CD4-positive, alpha-beta memory T cell (primary cell): ENCODE data around the gene CARS1. TPM values are rescaled to one million over a fixed set of nuclear protein-coding genes. Genes with fewer than 3 reads are reported as not detected.
A peak's percentile ranks its signal among the peaks of the same experiment; 100 is the strongest.

ENCODE experiments used
- CTCF ChIA-PET: fragments of 350-600 bp; sonication (Branson Sonifier 250); formaldehyde crosslinking; loops from one replicate; lab custom pipeline; 2021; ENCODE audit warnings: inconsistent platforms; ENCODE audit not compliant: partially characterized antibody; lab: Charles Lee
- POLR2A ChIA-PET: fragments of 350-600 bp; sonication (Branson Sonifier 250); formaldehyde crosslinking; loops from one replicate; lab custom pipeline; 2021; ENCODE audit not compliant: partially characterized antibody; lab: Charles Lee
- DNase-seq, 5 donors: peaks; one replicate each; pipeline versions ENCODE4 v3.0.0 to v3.0.0-alpha.2; 2020 to 2022; ENCODE audit warnings: mixed read lengths in 1 of 5
- H3K27ac ChIP-seq: one replicate; pipeline ENCODE4 v1.7.0; 2013; ENCODE audit warnings: low read depth, low read length
- H3K27me3 ChIP-seq: 2 replicates; pipeline ENCODE4 v1.7.0; 2013; ENCODE audit warnings: mild to moderate bottlenecking, low read length, moderate library complexity; ENCODE audit not compliant: insufficient read depth
- H3K36me3 ChIP-seq: 2 replicates; pipeline ENCODE4 v1.7.0; 2013; ENCODE audit warnings: mild to moderate bottlenecking, low read length, moderate library complexity; ENCODE audit not compliant: insufficient read depth
- H3K4me1 ChIP-seq: 2 replicates; pipeline ENCODE4 v1.7.0; 2013; ENCODE audit warnings: mild to moderate bottlenecking, low read length, moderate library complexity; ENCODE audit not compliant: insufficient read depth
- H3K4me3 ChIP-seq, 2 donors: one replicate each; pipeline ENCODE4 v1.7.0; 2013; ENCODE audit warnings: low read length in 2 of 2, mild to moderate bottlenecking in 1 of 2
- H3K9me3 ChIP-seq, 2 donors: one replicate each; pipeline ENCODE4 v1.7.0; 2013; ENCODE audit warnings: low read length in 2 of 2, control low read depth in 1 of 2; ENCODE audit not compliant: control insufficient read depth in 1 of 2
- H3K27ac Mint-ChIP-seq, 7 donors: one replicate each; pipeline ENCODE4 v1.8.0; 2020 to 2021; ENCODE audit warnings: mixed read lengths in 7 of 7, mild to moderate bottlenecking in 6 of 7, inconsistent platforms in 3 of 7, moderate library complexity in 3 of 7
- H3K27me3 Mint-ChIP-seq, 2 donors: one replicate each; pipeline ENCODE4 v1.8.0; 2020 to 2021; ENCODE audit warnings: mixed read lengths in 2 of 2
- H3K36me3 Mint-ChIP-seq, 2 donors: one replicate each; pipeline ENCODE4 v1.8.0; 2020 to 2021; ENCODE audit warnings: mixed read lengths in 2 of 2, inconsistent platforms in 1 of 2, mild to moderate bottlenecking in 1 of 2
- H3K4me1 Mint-ChIP-seq, 4 donors: one replicate each; pipeline ENCODE4 v1.8.0; 2020 to 2021; ENCODE audit warnings: mixed read lengths in 4 of 4, mild to moderate bottlenecking in 1 of 4
- H3K4me3 Mint-ChIP-seq, 8 donors: one replicate each; pipeline ENCODE4 v1.8.0; 2020 to 2021; ENCODE audit warnings: mixed read lengths in 8 of 8, mild to moderate bottlenecking in 7 of 8, moderate library complexity in 6 of 8, inconsistent platforms in 3 of 8
- H3K9me3 Mint-ChIP-seq, 8 donors: one replicate each; pipeline ENCODE4 v1.8.0; 2020 to 2021; ENCODE audit warnings: mixed read lengths in 8 of 8, mild to moderate bottlenecking in 5 of 8, inconsistent platforms in 3 of 8, moderate library complexity in 1 of 8
- intact Hi-C: fragments of 100-400 bp; cut with micrococcal nuclease; formaldehyde crosslinking; loops from one replicate; pipeline ENCODE4 v1.15.1; 2023
- polyA plus RNA-seq, 2 donors: library from polyadenylated mRNA; unstranded; fragments of 300-500 nt; fragmentation: Illumina TruSeq; gene quantifications; one replicate each; pipeline ENCODE4 v1.2.3, GENCODE V29; 2021
- total RNA-seq, 2 experiments: library from RNA; stranded (reverse); gene quantifications; one replicate each; pipeline ENCODE4 v1.2.3, GENCODE V29; 2021

Gene CARS1
- total and polyA plus RNA-seq, 4 experiments from 2014 or later: 37.1 to 80.3 (median 57.1) TPM

DNA sequence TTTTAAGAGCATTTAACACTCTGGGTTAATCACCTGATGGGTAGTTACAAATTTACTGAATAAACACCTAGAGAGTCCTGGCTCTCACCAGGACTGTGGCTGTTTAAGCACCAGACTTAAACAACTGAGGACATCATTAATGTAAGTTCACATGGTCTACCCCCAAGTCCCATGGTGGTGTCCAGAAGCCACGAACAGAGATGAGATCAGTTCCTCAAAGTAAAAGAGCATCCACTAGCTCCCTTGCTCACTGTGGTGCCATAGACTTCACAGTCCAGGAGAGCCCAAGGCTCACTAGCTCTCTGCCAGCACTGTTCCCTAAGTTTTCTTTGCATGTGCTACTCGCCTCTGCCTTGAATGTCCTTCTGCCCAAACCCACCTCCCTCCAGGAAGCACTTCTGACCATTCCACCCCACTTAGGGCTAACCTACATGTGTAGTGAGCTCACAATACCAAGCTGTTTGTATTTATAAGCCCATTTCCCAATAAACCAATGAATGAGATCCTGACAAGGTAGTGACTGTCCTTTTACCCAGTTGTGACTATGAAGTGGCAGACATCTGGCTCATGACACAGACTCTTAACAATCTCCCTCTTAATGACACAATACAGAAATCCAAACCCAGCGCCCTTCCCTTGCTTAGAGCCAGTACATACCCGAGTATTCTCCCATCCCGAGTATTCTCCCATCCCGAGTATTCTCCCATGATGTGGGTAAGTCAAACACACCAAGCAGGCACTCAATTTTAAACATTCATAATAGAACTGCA, 80.7 kb downstream of the CARS1 start:
- no peaks in the 10 kb centered on the region for H3K9me3 Mint-ChIP-seq
- H3K27ac Mint-ChIP-seq: peak overlapping the region in 5 of 7 donors; percentile 8 to 88 (median 72)
- Histone ChIP-seq H3K4me1 (peaks cover 19% of the 10 kb centered on the region), H3K9me3 (no peaks in the 10 kb centered on the region), H3K27ac (no peak overlapping the region), H3K27me3 (no peaks in the 10 kb centered on the region), H3K4me3 (no peak overlapping the region), H3K36me3 (peaks cover 68% of the 10 kb centered on the region)
- peak overlapping the region in 1 of 8 donors; percentile 58 for H3K4me3 Mint-ChIP-seq
- peaks cover 19 to 51% (median 36%) of the 10 kb centered on the region in 4 donors for H3K4me1 Mint-ChIP-seq
- no peaks in the 10 kb centered on the region for H3K27me3 Mint-ChIP-seq
- intact Hi-C loops: no loop called here
- CTCF ChIA-PET: interaction anchor here (0.9 to 3.7 kb wide), 13 partner anchors 10 to 443 kb away, joined by 3 to 49 read pairs (median 7); no protein-coding TSS in a partner anchor
- DNase-seq: no peak
- H3K36me3 Mint-ChIP-seq: peaks cover 36 to 72% of the 10 kb centered on the region in 2 donors
- POLR2A ChIA-PET: interaction anchor here (0.7 to 2.4 kb wide), 7 partner anchors 10 to 115 kb away, joined by 3 to 18 read pairs (median 4); no protein-coding TSS in a partner anchor

DNA sequence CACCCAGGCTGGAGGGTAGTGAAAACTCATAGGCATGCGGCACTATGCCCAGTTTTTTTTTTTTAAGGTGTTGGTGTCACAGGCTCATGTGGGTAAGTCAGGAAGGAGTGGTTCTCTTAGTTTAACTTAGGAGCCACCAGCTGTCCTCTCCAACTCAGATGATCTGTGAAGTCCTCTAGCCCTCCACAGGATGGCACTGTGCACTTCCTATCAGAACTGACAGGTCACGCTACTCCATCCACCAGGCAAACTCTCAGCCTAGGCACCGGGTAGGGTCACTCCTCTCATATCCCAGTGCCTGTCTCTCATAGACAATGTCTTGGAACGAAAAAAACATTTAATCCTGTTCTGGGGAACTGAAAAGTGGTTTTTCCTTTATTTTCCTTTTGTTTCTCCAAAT, 81.6 kb downstream of the CARS1 start:
- Histone ChIP-seq H3K9me3 (no peaks in the 10 kb centered on the region), H3K27ac (no peak overlapping the region), H3K36me3 (peaks cover 76% of the 10 kb centered on the region), H3K27me3 (no peaks in the 10 kb centered on the region), H3K4me1 (peaks cover 12% of the 10 kb centered on the region), H3K4me3 (no peak overlapping the region)
- ChIA-PET POLR2A (interaction anchor here (1.5 to 2.4 kb wide), 6 partner anchors 13 to 116 kb away, joined by 3 to 18 read pairs (median 6); no protein-coding TSS in a partner anchor), CTCF (interaction anchor here (0.9 to 3.7 kb wide), 17 partner anchors 10 to 442 kb away, joined by 3 to 49 read pairs (median 5); partner anchors contain the start of gene PHLDA2)
- no peaks in the 10 kb centered on the region for H3K9me3 Mint-ChIP-seq
- H3K4me3 Mint-ChIP-seq: no peak overlapping the region
- H3K36me3 Mint-ChIP-seq: peaks cover 45 to 80% of the 10 kb centered on the region in 2 donors
- H3K27me3 Mint-ChIP-seq: no peaks in the 10 kb centered on the region
- intact Hi-C loops: loop anchor here (1.0 kb wide), 3 partner anchors 17 to 116 kb away; partner anchors contain the start of gene NAP1L4
- peaks cover 21 to 44% (median 36%) of the 10 kb centered on the region in 4 donors for H3K4me1 Mint-ChIP-seq
- H3K27ac Mint-ChIP-seq: peak overlapping the region in 3 of 7 donors; percentile 30 to 69 (median 51)
- peak; percentile 47 to 63 (median 49) for DNase-seq

DNA sequence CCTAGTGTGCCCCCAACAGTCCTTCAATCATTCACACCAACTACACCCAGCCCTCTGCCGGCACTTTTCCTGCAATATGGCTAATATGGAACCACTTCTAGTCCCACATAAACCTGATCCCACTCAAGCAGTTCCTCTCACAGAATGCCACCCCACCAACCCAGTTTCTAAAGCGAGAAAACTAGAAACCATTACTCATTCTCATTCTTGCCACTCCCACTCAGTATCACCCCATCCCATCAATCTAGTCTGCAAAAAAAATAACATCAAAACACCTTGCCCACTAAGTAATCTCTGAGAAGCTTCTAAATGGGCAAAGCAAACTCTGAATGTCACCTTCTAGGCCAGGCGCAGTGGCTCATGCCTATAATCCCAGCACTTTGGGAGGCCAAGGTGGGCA, 83.0 kb downstream of the CARS1 start:
- no peak overlapping the region for H3K4me3 Mint-ChIP-seq
- intact Hi-C loops: no loop called here
- Histone ChIP-seq H3K4me1 (peaks cover 2% of the 10 kb centered on the region), H3K36me3 (peaks cover 90% of the 10 kb centered on the region), H3K4me3 (no peak overlapping the region), H3K27me3 (no peaks in the 10 kb centered on the region), H3K27ac (no peak overlapping the region), H3K9me3 (no peaks in the 10 kb centered on the region)
- POLR2A ChIA-PET: interaction anchor here (0.7 to 2.4 kb wide), 2 partner anchors 14 to 53 kb away, joined by 3 to 7 read pairs; no protein-coding TSS in a partner anchor
- DNase-seq: no peak
- CTCF ChIA-PET: interaction anchor here (0.8 to 3.7 kb wide), 11 partner anchors 8 to 441 kb away, joined by 4 to 49 read pairs (median 19); no protein-coding TSS in a partner anchor
- H3K9me3 Mint-ChIP-seq: no peaks in the 10 kb centered on the region
- H3K27ac Mint-ChIP-seq: peak overlapping the region in 4 of 7 donors; percentile 25 to 55 (median 44)
- no peaks in the 10 kb centered on the region for H3K27me3 Mint-ChIP-seq
- peaks cover 58 to 91% of the 10 kb centered on the region in 2 donors for H3K36me3 Mint-ChIP-seq
- peaks cover 23 to 43% (median 36%) of the 10 kb centered on the region in 4 donors for H3K4me1 Mint-ChIP-seq

DNA sequence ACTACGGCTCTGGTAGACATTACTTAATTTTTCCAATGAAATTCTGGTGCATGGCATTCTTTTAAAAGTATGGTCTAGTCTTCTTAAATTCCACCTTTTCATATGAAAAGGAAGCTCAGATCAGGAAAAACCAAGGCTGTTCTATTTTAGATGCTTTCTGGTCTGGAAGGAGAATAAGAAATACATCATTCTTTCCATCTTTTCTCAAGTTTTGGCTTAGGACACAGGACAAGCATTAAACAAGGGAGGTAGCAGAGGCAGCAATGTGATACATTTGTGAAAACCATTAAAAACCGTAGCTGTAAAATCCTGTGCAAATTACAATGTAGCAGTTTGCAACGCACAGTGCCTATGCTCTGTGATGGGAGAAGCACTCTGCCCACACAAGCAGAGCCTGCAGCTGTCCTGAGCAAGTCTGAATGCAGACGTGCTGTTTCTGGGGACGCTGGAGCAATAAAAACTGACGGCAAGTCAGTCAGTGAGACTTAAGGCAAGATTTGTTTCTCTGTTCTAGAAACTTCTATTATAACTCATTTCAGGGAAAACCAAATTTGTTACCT, 88.8 kb downstream of the CARS1 start:
- H3K4me1 ChIP-seq: no peaks in the 10 kb centered on the region
- H3K36me3 ChIP-seq: peaks cover 93% of the 10 kb centered on the region
- no peak for DNase-seq
- H3K27me3 Mint-ChIP-seq: no peaks in the 10 kb centered on the region
- no peak overlapping the region for H3K27ac ChIP-seq
- no peak overlapping the region for H3K4me3 ChIP-seq
- H3K9me3 ChIP-seq: no peaks in the 10 kb centered on the region
- peaks cover 75 to 95% of the 10 kb centered on the region in 2 donors for H3K36me3 Mint-ChIP-seq
- intact Hi-C loops: no loop called here
- H3K4me3 Mint-ChIP-seq: no peak overlapping the region
- no peaks in the 10 kb centered on the region for H3K27me3 ChIP-seq
- peak overlapping the region in 2 of 7 donors; percentile 13 to 51 for H3K27ac Mint-ChIP-seq
- ChIA-PET CTCF (interaction anchor here (1.0 to 1.7 kb wide), 3 partner anchors 15 to 53 kb away, joined by 3 to 4 read pairs (median 4); no protein-coding TSS in a partner anchor), POLR2A (interaction anchor here (0.6 to 1.2 kb wide), 4 partner anchors 16 to 46 kb away, joined by 3 to 4 read pairs (median 3); no protein-coding TSS in a partner anchor)
- no peaks in the 10 kb centered on the region for H3K9me3 Mint-ChIP-seq
- peaks cover 14 to 33% (median 17%) of the 10 kb centered on the region in 4 donors for H3K4me1 Mint-ChIP-seq

DNA sequence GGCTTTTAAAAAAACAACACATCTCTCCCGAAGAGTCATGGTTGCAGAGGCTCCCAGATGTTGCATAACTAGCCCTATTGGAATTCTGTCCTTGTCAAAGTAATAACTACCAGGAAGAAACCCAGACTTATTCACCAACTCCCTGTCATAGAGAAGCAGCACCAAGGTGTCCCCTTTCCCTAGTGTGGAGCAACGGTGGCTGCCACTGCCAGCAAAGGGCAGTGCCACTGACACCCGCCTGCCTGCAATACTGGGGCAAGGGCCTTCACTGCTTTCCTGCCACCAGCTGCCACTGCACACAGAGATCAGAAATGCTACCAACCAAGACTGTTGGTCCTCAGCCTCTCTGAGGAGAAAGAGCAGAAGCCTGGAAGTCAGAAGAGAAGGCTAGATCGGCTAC, 92.4 kb downstream of the CARS1 start:
- H3K9me3 ChIP-seq: no peaks in the 10 kb centered on the region
- Mint-ChIP-seq H3K27me3 (no peaks in the 10 kb centered on the region), H3K27ac (peak overlapping the region in 1 of 7 donors; percentile 35), H3K36me3 (peaks cover 74 to 94% of the 10 kb centered on the region in 2 donors), H3K4me3 (no peak overlapping the region), H3K9me3 (no peaks in the 10 kb centered on the region), H3K4me1 (peaks cover 14 to 36% (median 21%) of the 10 kb centered on the region in 4 donors)
- ChIA-PET CTCF (no interaction called here), POLR2A (interaction anchor here (1.2 kb wide), 1 partner anchor 35 kb away, joined by 3 read pairs; no protein-coding TSS in a partner anchor)
- H3K27me3 ChIP-seq: no peaks in the 10 kb centered on the region
- H3K36me3 ChIP-seq: peaks cover 89% of the 10 kb centered on the region
- intact Hi-C loops: no loop called here
- H3K27ac ChIP-seq: no peak overlapping the region
- H3K4me1 ChIP-seq: peaks cover 6% of the 10 kb centered on the region
- no peak for DNase-seq
- H3K4me3 ChIP-seq: no peak overlapping the region

DNA sequence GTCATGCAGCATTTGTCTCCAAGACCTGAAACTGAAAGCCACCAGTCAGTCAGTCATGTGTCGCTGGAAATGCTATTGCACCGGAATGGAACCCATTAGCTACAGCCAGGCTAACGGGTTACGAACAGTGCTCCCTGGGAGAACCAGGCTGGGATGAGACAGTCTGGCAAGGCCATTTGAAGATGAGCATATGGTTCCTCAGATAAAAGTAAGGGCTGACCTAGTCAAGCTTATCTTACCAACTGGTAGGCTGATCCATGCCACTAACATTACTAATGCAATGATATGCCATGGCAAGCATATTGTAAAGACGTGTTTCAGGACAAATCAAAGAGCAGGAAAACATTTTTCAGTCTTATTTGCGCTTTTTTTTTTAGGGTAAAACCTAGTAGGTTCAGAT, 93.5 kb downstream of the CARS1 start:
- H3K4me1 Mint-ChIP-seq: peaks cover 15 to 31% (median 20%) of the 10 kb centered on the region in 4 donors
- ChIA-PET POLR2A (no interaction called here), CTCF (interaction anchor here (1.4 kb wide), 1 partner anchor 8 kb away, joined by 3 read pairs; no protein-coding TSS in a partner anchor)

More for the DNA sequence above, 93.5 kb downstream of the CARS1 start:
- intact Hi-C loops: no loop called here
- Histone ChIP-seq H3K4me3 (no peak overlapping the region), H3K9me3 (no peaks in the 10 kb centered on the region), H3K4me1 (peaks cover 6% of the 10 kb centered on the region), H3K27me3 (no peaks in the 10 kb centered on the region), H3K36me3 (peaks cover 89% of the 10 kb centered on the region), H3K27ac (no peak overlapping the region)
- H3K9me3 Mint-ChIP-seq: no peaks in the 10 kb centered on the region
- H3K27me3 Mint-ChIP-seq: no peaks in the 10 kb centered on the region
- H3K27ac Mint-ChIP-seq: no peak overlapping the region
- no peak overlapping the region for H3K4me3 Mint-ChIP-seq
- H3K36me3 Mint-ChIP-seq: peaks cover 75 to 95% of the 10 kb centered on the region in 2 donors
- no peak for DNase-seq
